Mesothelial cell of epicardium (in vitro differentiated cells): ENCODE results near the gene FAM20A. TPM values are rescaled to one million over a fixed set of nuclear protein-coding genes. Genes with fewer than 3 reads are reported as not detected.
"Not testable (repeated sequence)": the region's sequence is repeated elsewhere in the genome, so short reads cannot be mapped to it uniquely, and the experiment has no call there.

Source experiments
- DNase-seq, 2 experiments: peaks; one replicate each; pipeline ENCODE4 v3.0.0; 2021; ENCODE audit warnings: low spot score in 2 of 2; ENCODE audit not compliant: unreplicated experiment in 2 of 2
- H3K27ac Mint-ChIP-seq: 2 replicates; pipeline ENCODE4 v1.8.0; 2021; ENCODE audit warnings: mixed read lengths
- H3K27me3 Mint-ChIP-seq: 2 replicates; pipeline ENCODE4 v1.8.0; 2021; ENCODE audit warnings: low read depth, mixed read lengths
- H3K36me3 Mint-ChIP-seq: 2 replicates; pipeline ENCODE4 v1.8.0; 2021; ENCODE audit warnings: mixed read lengths
- H3K4me1 Mint-ChIP-seq: 2 replicates; pipeline ENCODE4 v1.8.0; 2021; ENCODE audit warnings: mixed read lengths
- H3K4me3 Mint-ChIP-seq: 2 replicates; pipeline ENCODE4 v1.8.0; 2021; ENCODE audit warnings: mild to moderate bottlenecking, moderate library complexity, mixed read lengths
- H3K9me3 Mint-ChIP-seq: 2 replicates; pipeline ENCODE4 v1.8.0; 2021; ENCODE audit warnings: mixed read lengths
- total RNA-seq: library from RNA; stranded (reverse); gene quantifications from 3 replicates; pipeline ENCODE4 v1.2.1, GENCODE V29; 2021
- TF ChIP-seq, protein P1 (sequence below): fragments of 200-600 bp; sonication (generic); IDR thresholded peaks from one replicate; pipeline ENCODE4 v1.5.0; 2021; ENCODE audit warnings: antibody characterized with exemption; ENCODE audit not compliant: unreplicated experiment

FAM20A gene
- total RNA-seq, 1 donor from 2014 or later: 1.8 TPM

DNA sequence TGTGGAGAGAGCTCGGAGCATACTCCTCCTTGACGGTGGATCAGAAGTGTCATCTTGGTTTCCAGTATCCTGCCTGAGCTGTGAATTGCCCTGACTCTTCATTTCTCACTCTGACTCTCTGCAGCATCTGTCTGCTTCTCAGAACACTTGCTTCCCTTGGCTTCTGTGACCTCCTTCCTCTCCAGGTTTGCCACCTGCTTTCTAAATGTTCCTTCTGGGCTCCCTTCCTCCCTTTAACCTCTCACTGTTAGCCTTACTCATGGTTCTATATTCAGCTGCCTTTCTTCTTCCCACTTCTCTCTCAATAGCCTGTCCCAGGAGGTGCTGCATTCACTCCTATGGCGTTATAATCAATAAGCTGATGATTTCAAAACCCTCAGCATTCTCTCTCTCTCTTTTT is 100.1 kb downstream of the FAM20A start:
- no peak overlapping the region for H3K27ac Mint-ChIP-seq
- H3K9me3 Mint-ChIP-seq: peaks cover 6% of the 10 kb centered on the region
- H3K36me3 Mint-ChIP-seq: no peaks in the 10 kb centered on the region
- DNase-seq: no peak
- H3K27me3 Mint-ChIP-seq: peaks cover 6% of the 10 kb centered on the region
- TF ChIP-seq, protein P1, sequence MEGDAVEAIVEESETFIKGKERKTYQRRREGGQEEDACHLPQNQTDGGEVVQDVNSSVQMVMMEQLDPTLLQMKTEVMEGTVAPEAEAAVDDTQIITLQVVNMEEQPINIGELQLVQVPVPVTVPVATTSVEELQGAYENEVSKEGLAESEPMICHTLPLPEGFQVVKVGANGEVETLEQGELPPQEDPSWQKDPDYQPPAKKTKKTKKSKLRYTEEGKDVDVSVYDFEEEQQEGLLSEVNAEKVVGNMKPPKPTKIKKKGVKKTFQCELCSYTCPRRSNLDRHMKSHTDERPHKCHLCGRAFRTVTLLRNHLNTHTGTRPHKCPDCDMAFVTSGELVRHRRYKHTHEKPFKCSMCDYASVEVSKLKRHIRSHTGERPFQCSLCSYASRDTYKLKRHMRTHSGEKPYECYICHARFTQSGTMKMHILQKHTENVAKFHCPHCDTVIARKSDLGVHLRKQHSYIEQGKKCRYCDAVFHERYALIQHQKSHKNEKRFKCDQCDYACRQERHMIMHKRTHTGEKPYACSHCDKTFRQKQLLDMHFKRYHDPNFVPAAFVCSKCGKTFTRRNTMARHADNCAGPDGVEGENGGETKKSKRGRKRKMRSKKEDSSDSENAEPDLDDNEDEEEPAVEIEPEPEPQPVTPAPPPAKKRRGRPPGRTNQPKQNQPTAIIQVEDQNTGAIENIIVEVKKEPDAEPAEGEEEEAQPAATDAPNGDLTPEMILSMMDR: no peak
- no peak overlapping the region for H3K4me3 Mint-ChIP-seq
- no peaks in the 10 kb centered on the region for H3K4me1 Mint-ChIP-seq

- TF ChIP-seq, protein P1: no peak
- Mint-ChIP-seq H3K4me1 (no peaks in the 10 kb centered on the region), H3K27me3 (peaks cover 6% of the 10 kb centered on the region), H3K27ac (no peak overlapping the region), H3K36me3 (no peaks in the 10 kb centered on the region), H3K9me3 (peaks cover 6% of the 10 kb centered on the region), H3K4me3 (no peak overlapping the region)
- no peak for DNase-seq
These were observed 101.6 kb downstream of the FAM20A start for GRCh38 chr17:68499587-68499986.

- Mint-ChIP-seq H3K27me3 (peaks cover 6% of the 10 kb centered on the region), H3K27ac (no peak overlapping the region), H3K9me3 (peaks cover 6% of the 10 kb centered on the region), H3K4me1 (no peaks in the 10 kb centered on the region), H3K36me3 (no peaks in the 10 kb centered on the region), H3K4me3 (no peak overlapping the region)
- DNase-seq: no peak
- TF ChIP-seq, protein P1: no peak
These were observed 102.5 kb downstream of the FAM20A start for GRCh38 chr17:68498479-68499326.

GRCh38 chr17:68497885-68498319 is 103.3 kb downstream of the FAM20A start:
- peaks cover 2% of the 10 kb centered on the region for H3K4me1 Mint-ChIP-seq
- no peaks in the 10 kb centered on the region for H3K9me3 Mint-ChIP-seq
- no peak overlapping the region for H3K4me3 Mint-ChIP-seq
- no peak for DNase-seq
- TF ChIP-seq, protein P1: no peak
- H3K27ac Mint-ChIP-seq: no peak overlapping the region
- H3K27me3 Mint-ChIP-seq: peaks cover 6% of the 10 kb centered on the region
- H3K36me3 Mint-ChIP-seq: no peaks in the 10 kb centered on the region

DNA sequence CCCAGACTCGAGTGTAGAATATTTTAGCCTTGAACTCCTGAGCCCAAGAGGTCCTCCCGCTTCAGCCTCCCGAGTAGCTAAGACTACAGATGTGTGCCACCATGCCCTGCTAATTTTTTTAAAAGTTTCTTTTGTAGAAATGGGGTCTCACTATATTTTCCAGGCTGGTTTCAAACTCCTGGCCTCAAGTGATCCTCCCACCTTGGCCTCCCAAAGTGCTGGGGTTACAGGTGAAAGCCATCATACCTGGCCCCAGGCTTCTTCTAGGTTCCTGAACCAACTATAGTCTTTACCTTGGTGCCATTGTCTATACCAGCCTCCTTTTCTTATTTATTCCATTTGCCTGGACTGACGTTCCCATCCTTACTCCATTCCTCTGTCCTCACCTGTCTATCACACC is 106.1 kb downstream of the FAM20A start:
- H3K27me3 Mint-ChIP-seq: peaks cover 2% of the 10 kb centered on the region
- H3K4me3 Mint-ChIP-seq: no peak overlapping the region
- TF ChIP-seq, protein P1: no peak
- H3K36me3 Mint-ChIP-seq: no peaks in the 10 kb centered on the region
- no peaks in the 10 kb centered on the region for H3K9me3 Mint-ChIP-seq
- no peak overlapping the region for H3K27ac Mint-ChIP-seq
- DNase-seq: no peak
- H3K4me1 Mint-ChIP-seq: peaks cover 10% of the 10 kb centered on the region

DNA sequence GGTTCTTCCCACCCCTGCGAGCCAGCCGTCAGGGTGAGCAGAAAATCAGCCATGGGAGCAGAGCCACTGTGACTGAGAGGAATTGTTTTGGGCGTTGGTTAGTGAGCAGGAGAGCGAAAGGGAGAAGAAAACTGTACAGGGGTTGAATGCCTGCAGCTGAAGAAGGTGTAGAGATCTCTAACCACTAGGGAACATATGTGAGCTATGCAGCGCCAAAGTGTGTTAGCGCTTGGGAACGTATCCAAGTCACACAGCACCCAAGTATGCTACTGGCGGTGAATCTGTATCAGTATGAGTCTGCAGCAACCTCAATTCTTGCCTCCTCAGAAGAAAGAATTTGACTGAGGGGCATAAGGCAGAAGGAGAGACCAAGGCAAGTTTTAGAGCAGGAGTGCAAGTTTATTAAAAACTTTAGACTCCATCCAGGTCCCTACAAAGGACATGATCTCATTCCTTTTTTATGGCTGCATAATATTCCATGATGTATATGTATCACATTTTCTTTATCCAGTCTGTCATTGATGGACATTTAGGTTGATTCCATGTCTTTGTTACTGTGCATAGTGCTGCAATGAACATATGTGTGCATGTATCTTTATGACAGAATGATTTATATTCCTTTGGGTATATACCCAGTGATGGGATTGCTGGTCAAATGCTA is 108.6 kb downstream of the FAM20A start:
- H3K9me3 Mint-ChIP-seq, H3K4me1 Mint-ChIP-seq, H3K4me3 Mint-ChIP-seq, DNase-seq, H3K27ac Mint-ChIP-seq, H3K27me3 Mint-ChIP-seq, H3K36me3 Mint-ChIP-seq: not testable (repeated sequence)
